ENCODE measurements around the gene GPX3. TPM values are rescaled to one million over a fixed set of nuclear protein-coding genes. Genes with fewer than 3 reads are reported as not detected.

The GPX3 gene
- total and polyA plus RNA-seq, 9 of the 15 experiments (the other 6 are each of a cell fraction or from before 2014, with no cell fraction given) = 0.25 to 0.86 TPM; not detected in 7

DNA sequence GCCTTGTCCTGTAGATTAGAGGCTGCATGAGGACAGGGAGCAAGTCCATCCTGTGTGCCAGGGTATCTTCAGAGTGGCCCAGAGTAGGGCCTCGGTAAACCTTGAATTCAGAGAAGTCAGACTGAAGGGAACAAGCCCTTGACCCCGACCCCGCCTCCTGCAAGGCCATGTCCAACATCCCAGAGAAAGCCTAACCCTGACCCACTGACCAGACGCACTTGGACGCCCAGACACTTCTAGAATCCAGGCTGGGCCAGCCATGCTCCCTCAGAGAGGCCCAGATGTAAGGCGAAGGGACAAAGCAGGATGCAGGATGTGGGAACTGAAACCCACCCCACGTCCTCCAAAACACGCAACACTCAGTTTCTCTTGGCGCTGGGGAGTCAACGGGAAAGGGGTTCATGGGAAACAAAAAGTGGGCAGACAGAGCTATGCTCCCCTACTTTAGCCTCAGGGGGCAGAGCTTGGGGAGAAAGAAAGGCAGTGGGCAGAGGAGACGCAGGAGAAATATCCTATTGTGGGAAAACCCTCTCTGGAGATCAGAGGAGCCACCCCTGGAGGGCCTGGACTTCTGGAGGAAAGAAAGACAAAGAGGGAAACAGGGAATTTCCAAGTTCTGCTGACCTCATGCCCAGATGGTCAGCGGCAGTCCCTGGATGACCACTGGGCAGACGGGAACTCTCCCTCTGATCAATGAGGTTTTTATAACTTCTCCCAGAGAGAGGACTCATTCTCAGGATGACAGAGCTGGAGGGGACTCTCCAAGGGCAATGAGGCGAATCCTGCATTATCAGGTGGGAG is 47.4 kb downstream of the GPX3 start:
- no peak overlapping the region for H3K9ac ChIP-seq (ENCODE audit: insufficient read depth in 1 of 2, low read depth in 2 of 2, low read length in 2 of 2)
- ATAC-seq (no peak), DNase-seq (ENCODE audit: extremely low read depth in 1 of 4, low spot score in 3 of 4) (no peak), FAIRE-seq (no peak)
- no peaks in the 10 kb centered on the region for H3K9me3 ChIP-seq (replicated peaks; ENCODE audit: control insufficient read depth, insufficient read depth, low read depth, low read length)
- no peak overlapping the region for H2AFZ ChIP-seq (ENCODE audit: low read depth, low read length)
- H3K27me3 ChIP-seq (ENCODE audit: control insufficient read depth in 2 of 2, insufficient read depth in 2 of 2, low read length in 2 of 2) = no peaks in the 10 kb centered on the region; a peak in 1 of 5 replicates
- H3K36me3 ChIP-seq (ENCODE audit: control insufficient read depth, insufficient read depth, low read length) = peaks cover 33% of the 10 kb centered on the region
- no peak overlapping the region for H3K4me2 ChIP-seq (ENCODE audit: insufficient read depth, low read length)
- intact Hi-C loops (cut with micrococcal nuclease) (no loop called here), in situ Hi-C loops (cut with MboI) (no loop called here)
- H3K27ac ChIP-seq (ENCODE audit: extremely low read depth, low read depth, low read length) = no peak overlapping the region
- H3K9me1 ChIP-seq (ENCODE audit: control insufficient read depth, insufficient read depth, low read length) = peaks cover 16% of the 10 kb centered on the region
- peaks cover 10 to 19% of the 10 kb centered on the region in 2 experiments for H3K4me1 ChIP-seq (replicated peaks in 1 of 2; ENCODE audit: control insufficient read depth in 2 of 2, insufficient read depth in 2 of 2, low read length in 2 of 2)
- H4K20me1 ChIP-seq (replicated peaks; ENCODE audit: control insufficient read depth, insufficient read depth, low read length) = peaks cover 55% of the 10 kb centered on the region
- POLR2A ChIA-PET = interaction anchor here (2.7 kb wide), 1 partner anchor 12 kb away, joined by 12 read pairs; no protein-coding TSS in a partner anchor
- no peak for TF ChIP-seq ZNF780A (CRISPR knock-in tag; IDR thresholded peaks at IDR 0.05)
- TF ChIP-seq ZNF316 (IDR thresholded peaks at IDR 0.05) = peak; percentile 34
- no peak for TF ChIP-seq SP2 (IDR thresholded peaks at IDR 0.05; ENCODE audit: extremely low read depth, low read depth, low read length, poor library complexity, severe bottlenecking)
- no peak for TF ChIP-seq CREB1 (IDR thresholded peaks at IDR 0.05)
- no peak for TF ChIP-seq CREB1 (CRISPR knock-in tag; IDR thresholded peaks at IDR 0.05)
- no TSS peak for BruUV-seq (replicated peaks)
- no peak overlapping the region for H3K4me3 ChIP-seq
- peaks cover 47% of the 10 kb centered on the region; the same call in 2 of the 3 replicates for H3K79me2 ChIP-seq (ENCODE audit: control insufficient read depth, insufficient read depth, low read length)
- CTCF ChIA-PET (ENCODE audit: low intra/inter-chr PET ratio) = no interaction called here
- 87% methylated on average over 14 of the region's 14 CpGs for WGBS (ENCODE audit: insufficient coverage, low coverage, missing lambda C conversion rate)

Measured in K562 (cell line).